Stimulated activated CD4-positive, alpha-beta T cell treated with anti-CD3 and anti-CD28 coated beads, TNF-alpha, amount 100 ng/mL, for 1 hour (primary cell): ENCODE data around the gene DLX1.
"Not testable (repeated sequence)": the region's sequence is repeated elsewhere in the genome, so short reads cannot be mapped to it uniquely, and the experiment has no call there.

Experiments used
- DNase-seq, 3 donors: peaks; one replicate each; pipeline ENCODE4 v3.0.0-alpha.2; 2020; ENCODE audit warnings: low read depth in 3 of 3, low spot score in 1 of 3

The DLX1 gene

GRCh38 chr2:172063446-172063845 lies 21.9 kb upstream of the DLX1 start:
- DNase-seq: no peak

GRCh38 chr2:172065111-172065510 lies 20.2 kb upstream of the DLX1 start:
- DNase-seq: no peak

GRCh38 chr2:172066394-172066886 lies 18.9 kb upstream of the DLX1 start:
- DNase-seq: no peak

- DNase-seq: not testable (repeated sequence)
Measured at GRCh38 chr2:172067905-172068304, 17.4 kb upstream of the DLX1 start.

- DNase-seq: no peak
Measured at GRCh38 chr2:172070936-172071335, 14.4 kb upstream of the DLX1 start.

GRCh38 chr2:172072303-172072702 lies 13.0 kb upstream of the DLX1 start:
- DNase-seq: no peak

- DNase-seq: no peak
Measured at GRCh38 chr2:172072706-172073105, 12.6 kb upstream of the DLX1 start.

- DNase-seq: no peak
Measured at GRCh38 chr2:172073518-172073917, 11.8 kb upstream of the DLX1 start.

- DNase-seq: no peak
Measured at GRCh38 chr2:172074254-172074653, 11.1 kb upstream of the DLX1 start.

- DNase-seq: no peak
Measured at GRCh38 chr2:172079416-172079815, 5.9 kb upstream of the DLX1 start.

- DNase-seq: no peak
Measured at GRCh38 chr2:172079838-172080640, 5.3 kb upstream of the DLX1 start.

GRCh38 chr2:172080641-172081220 lies 4.6 kb upstream of the DLX1 start:
- no peak for DNase-seq

- DNase-seq: no peak
Measured at GRCh38 chr2:172081221-172082022, 3.9 kb upstream of the DLX1 start.

- DNase-seq: no peak
Measured at GRCh38 chr2:172082105-172082943, 3.0 kb upstream of the DLX1 start.

GRCh38 chr2:172082944-172083627 lies 2.2 kb upstream of the DLX1 start:
- DNase-seq: no peak

GRCh38 chr2:172083628-172084394 lies 1.5 kb upstream of the DLX1 start:
- DNase-seq: no peak

- no peak for DNase-seq
Measured at GRCh38 chr2:172084395-172084644, 987 bp upstream of the DLX1 start.

GRCh38 chr2:172084645-172085459 lies 455 bp upstream of the DLX1 start:
- no peak for DNase-seq
